Parathyroid adenoma (tissue), 2 donors: ENCODE results near the gene GPATCH2L.

Experiments used
- H2AFZ ChIP-seq: fragments of 300-600 bp; sonication (generic); one replicate; pipeline ENCODE4 v1.7.0; 2017; ENCODE audit warnings: antibody characterized with exemption, mild to moderate bottlenecking
- H3K27ac ChIP-seq: fragments of 300-600 bp; sonication (generic); one replicate; pipeline ENCODE4 v1.7.0; 2017
- H3K27me3 ChIP-seq: fragments of 300-600 bp; sonication (generic); one replicate; pipeline ENCODE4 v1.7.0; 2017; ENCODE audit warnings: low read length; ENCODE audit not compliant: control insufficient read depth, insufficient read depth
- H3K36me3 ChIP-seq: fragments of 300-600 bp; sonication (generic); one replicate; pipeline ENCODE4 v1.7.0; 2017; ENCODE audit warnings: low read length; ENCODE audit not compliant: control insufficient read depth, insufficient read depth
- H3K4me1 ChIP-seq: fragments of 300-600 bp; sonication (generic); one replicate; pipeline ENCODE4 v1.7.0; 2017; ENCODE audit warnings: control low read depth
- H3K4me2 ChIP-seq: fragments of 300-600 bp; sonication (generic); one replicate; pipeline ENCODE4 v1.7.0; 2017; ENCODE audit warnings: low read length
- H3K4me3 ChIP-seq: fragments of 300-600 bp; sonication (generic); one replicate; pipeline ENCODE4 v1.7.0; 2017; ENCODE audit warnings: low read depth, low read length
- H3K79me2 ChIP-seq: fragments of 300-600 bp; sonication (generic); one replicate; pipeline ENCODE4 v1.7.0; 2017; ENCODE audit warnings: control low read depth
- H3K9ac ChIP-seq: fragments of 300-600 bp; sonication (generic); one replicate; pipeline ENCODE4 v1.7.0; 2017; ENCODE audit warnings: mild to moderate bottlenecking
- H3K9me3 ChIP-seq: fragments of 300-600 bp; sonication (generic); one replicate; pipeline ENCODE4 v1.7.0; 2017; ENCODE audit warnings: low read length; ENCODE audit not compliant: control insufficient read depth
- TF ChIP-seq, protein P1 (sequence below): fragments of 300-600 bp; sonication (generic); IDR thresholded peaks from one replicate; pipeline ENCODE4 v1.7.0; 2017; ENCODE audit warnings: antibody characterized with exemption, mild to moderate bottlenecking
- donor health status: primary hyperparathyroidism.

Gene GPATCH2L

DNA sequence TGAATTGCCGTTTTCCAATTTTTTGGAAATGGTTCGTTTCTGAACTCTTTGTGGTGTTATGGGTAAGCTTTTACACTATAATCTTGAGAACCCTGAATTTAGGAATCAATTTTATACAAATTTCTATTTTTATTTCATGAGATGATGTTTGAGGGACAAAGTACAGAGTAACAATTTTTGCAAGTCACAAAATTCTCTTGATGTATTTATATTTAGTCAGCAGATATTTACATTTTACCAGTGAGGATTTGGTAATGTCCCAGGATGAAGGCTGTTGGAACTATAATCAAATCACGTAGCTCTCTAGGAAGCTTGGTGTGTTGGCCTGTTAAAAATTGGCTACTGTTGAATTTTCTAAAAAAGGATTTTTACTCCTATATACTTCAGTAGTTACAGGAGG lies 24.2 kb downstream of the GPATCH2L start:
- Histone ChIP-seq H3K79me2 (no peaks in the 10 kb centered on the region), H3K36me3 (no peaks in the 10 kb centered on the region), H3K9ac (no peak overlapping the region), H3K9me3 (no peaks in the 10 kb centered on the region), H3K27ac (no peak overlapping the region), H3K4me1 (no peaks in the 10 kb centered on the region), H2AFZ (no peak overlapping the region), H3K4me2 (no peak overlapping the region), H3K27me3 (no peaks in the 10 kb centered on the region), H3K4me3 (no peak overlapping the region)
- TF ChIP-seq, protein P1, sequence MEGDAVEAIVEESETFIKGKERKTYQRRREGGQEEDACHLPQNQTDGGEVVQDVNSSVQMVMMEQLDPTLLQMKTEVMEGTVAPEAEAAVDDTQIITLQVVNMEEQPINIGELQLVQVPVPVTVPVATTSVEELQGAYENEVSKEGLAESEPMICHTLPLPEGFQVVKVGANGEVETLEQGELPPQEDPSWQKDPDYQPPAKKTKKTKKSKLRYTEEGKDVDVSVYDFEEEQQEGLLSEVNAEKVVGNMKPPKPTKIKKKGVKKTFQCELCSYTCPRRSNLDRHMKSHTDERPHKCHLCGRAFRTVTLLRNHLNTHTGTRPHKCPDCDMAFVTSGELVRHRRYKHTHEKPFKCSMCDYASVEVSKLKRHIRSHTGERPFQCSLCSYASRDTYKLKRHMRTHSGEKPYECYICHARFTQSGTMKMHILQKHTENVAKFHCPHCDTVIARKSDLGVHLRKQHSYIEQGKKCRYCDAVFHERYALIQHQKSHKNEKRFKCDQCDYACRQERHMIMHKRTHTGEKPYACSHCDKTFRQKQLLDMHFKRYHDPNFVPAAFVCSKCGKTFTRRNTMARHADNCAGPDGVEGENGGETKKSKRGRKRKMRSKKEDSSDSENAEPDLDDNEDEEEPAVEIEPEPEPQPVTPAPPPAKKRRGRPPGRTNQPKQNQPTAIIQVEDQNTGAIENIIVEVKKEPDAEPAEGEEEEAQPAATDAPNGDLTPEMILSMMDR, result no peak

DNA sequence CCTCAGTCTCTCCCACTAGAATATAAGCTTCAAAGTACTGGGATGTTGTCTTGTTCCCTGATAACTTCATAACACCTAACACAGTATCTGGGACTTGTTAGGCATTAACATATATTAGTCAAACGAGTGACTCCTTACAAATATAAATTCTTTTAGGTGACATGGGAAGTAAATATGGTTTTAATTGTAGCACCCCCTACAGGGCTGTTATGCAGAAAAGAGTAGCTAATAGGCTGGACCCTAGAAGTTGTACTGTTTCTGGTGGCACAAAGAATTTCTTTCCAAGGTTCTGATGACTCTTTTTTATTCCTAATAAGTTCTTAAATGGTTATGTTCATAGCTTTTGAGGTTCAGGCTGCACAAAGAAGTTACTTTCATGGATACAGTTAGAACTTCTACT lies 29.8 kb downstream of the GPATCH2L start:
- no peaks in the 10 kb centered on the region for H3K36me3 ChIP-seq
- TF ChIP-seq, protein P1, result no peak

DNA sequence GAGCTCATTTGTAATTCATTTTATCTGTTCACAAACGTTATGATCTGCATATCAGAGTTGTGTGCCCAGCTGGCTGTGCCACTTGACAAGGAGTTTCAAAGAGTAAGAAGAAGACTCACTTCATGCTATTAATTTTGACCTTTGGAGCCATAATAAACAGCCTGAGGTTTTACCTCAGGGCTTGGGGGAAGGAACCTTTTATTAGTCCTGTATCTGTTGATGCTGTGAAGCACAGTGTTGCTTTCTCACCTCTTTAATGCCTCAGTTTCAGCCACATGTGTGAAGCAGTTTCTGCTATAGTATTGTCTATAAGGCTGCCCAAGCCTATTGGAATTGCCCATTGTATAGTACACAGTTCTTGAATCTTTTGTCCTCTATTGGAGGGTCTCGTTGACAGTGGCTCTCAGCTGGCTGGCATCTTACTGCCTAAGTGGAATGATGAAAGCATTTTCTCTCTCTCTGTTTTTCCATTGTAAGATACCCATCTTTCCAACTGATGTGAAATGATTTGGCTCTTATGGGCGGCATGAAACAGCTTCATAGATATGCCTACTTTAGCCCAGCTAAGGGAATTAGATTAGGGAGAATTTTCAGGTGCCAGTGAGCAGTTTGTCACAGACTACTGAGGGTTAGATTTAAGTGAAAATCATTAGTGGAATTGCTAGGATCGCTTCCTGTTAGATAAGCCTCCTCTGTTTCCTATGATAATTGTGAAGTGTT lies 34.7 kb downstream of the GPATCH2L start:
- Histone ChIP-seq H3K36me3 (no peaks in the 10 kb centered on the region), H3K27ac (no peak overlapping the region), H3K4me1 (no peaks in the 10 kb centered on the region), H3K4me3 (no peak overlapping the region), H2AFZ (no peak overlapping the region), H3K79me2 (no peaks in the 10 kb centered on the region), H3K27me3 (no peaks in the 10 kb centered on the region), H3K9ac (no peak overlapping the region), H3K4me2 (no peak overlapping the region), H3K9me3 (no peaks in the 10 kb centered on the region)
- TF ChIP-seq, protein P1, result no peak

More for the DNA sequence above, 29.8 kb downstream of the GPATCH2L start:
- Histone ChIP-seq H3K4me3 (no peak overlapping the region), H3K27ac (no peak overlapping the region), H2AFZ (no peak overlapping the region), H3K27me3 (no peaks in the 10 kb centered on the region), H3K79me2 (no peaks in the 10 kb centered on the region), H3K4me2 (no peak overlapping the region), H3K9ac (no peak overlapping the region), H3K4me1 (no peaks in the 10 kb centered on the region), H3K9me3 (no peaks in the 10 kb centered on the region)

DNA sequence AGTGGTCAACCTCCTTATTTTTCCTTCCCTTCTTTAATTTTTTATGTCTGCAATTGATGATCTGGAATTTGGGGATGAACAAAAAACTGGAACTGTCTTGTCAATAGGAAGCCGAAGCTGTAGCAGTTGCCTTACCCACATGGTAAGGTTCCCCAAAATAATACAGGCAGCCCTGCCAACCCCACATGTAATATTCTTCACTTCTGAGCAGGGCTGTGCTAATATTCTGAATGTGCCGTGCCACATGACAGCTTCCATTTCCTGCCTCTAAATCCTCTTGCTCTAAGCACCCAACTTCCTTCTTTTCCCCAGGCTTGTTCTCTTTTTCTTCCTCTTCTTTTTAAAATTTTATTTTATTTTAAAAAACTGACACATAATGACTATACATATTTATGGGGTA lies 39.6 kb downstream of the GPATCH2L start:
- Histone ChIP-seq H3K27ac (no peak overlapping the region), H3K79me2 (no peaks in the 10 kb centered on the region), H3K9ac (no peak overlapping the region), H3K36me3 (no peaks in the 10 kb centered on the region), H3K9me3 (no peaks in the 10 kb centered on the region), H2AFZ (no peak overlapping the region), H3K4me1 (no peaks in the 10 kb centered on the region), H3K4me2 (no peak overlapping the region), H3K4me3 (no peak overlapping the region), H3K27me3 (no peaks in the 10 kb centered on the region)
- TF ChIP-seq, protein P1, result no peak

DNA sequence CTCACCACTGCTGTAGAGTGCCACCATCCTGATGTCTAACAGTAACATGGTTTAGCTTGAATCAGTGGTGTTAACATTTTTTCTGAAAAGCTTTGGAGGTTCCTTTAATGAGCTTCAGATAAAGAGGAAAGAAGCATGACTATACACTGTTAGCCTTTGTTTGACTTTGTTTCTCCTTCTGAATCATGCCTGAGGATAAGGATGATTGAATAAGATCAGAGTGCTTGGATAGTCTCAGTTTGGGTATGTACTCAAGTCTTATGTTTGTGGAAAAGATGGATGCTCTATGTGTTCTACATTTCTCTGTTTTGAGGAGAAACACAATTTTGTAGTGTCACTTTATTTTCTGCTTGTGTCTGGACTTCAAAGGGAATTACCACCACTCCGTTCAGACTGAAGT lies 42.0 kb downstream of the GPATCH2L start:
- TF ChIP-seq, protein P1, result no peak
- Histone ChIP-seq H3K79me2 (no peaks in the 10 kb centered on the region), H2AFZ (no peak overlapping the region), H3K4me2 (no peak overlapping the region), H3K36me3 (no peaks in the 10 kb centered on the region), H3K27me3 (no peaks in the 10 kb centered on the region), H3K27ac (no peak overlapping the region), H3K9me3 (no peaks in the 10 kb centered on the region), H3K4me3 (no peak overlapping the region), H3K9ac (no peak overlapping the region), H3K4me1 (no peaks in the 10 kb centered on the region)
